IMR-90 (cell line): Measurements from ENCODE around the gene NABP1. TPM values are rescaled to one million over a fixed set of nuclear protein-coding genes. Genes with fewer than 3 reads are reported as not detected.

Experiments
- ATAC-seq: fragments of 200-7000 bp; cut with Tn5 transposase; 2 replicates; pipeline ENCODE4 v1.9.1; 2020; ENCODE audit warnings: low read depth, mild to moderate bottlenecking, moderate library complexity
- BruUV-seq: library from RNA; stranded (reverse); fragments of 400-500 nt; replicated peaks from 2 replicates; lab custom pipeline; 2021; lab: Mats Ljungman, UMichigan
- CTCF ChIA-PET: fragments of 300-600 bp; formaldehyde crosslinking; extraction: SDS; loops from one replicate; lab custom pipeline; 2021; ENCODE audit warnings: antibody characterized with exemption; lab: Yijun Ruan, JAX
- POLR2A ChIA-PET: fragments of 300-600 bp; sonication (Branson Sonifier 250); formaldehyde crosslinking; loops from one replicate; lab custom pipeline; 2022; ENCODE audit warnings: antibody characterized with exemption; ENCODE audit not compliant: unreplicated experiment; lab: Charles Lee
- DNase-seq: peaks from one replicate; pipeline ENCODE4 v3.0.0; 2013
- H2AFZ ChIP-seq: replicated peaks from 2 replicates; pipeline ENCODE3; 2013; ENCODE audit warnings: low read length, mild to moderate bottlenecking; ENCODE audit not compliant: poor library complexity
- H2AK5ac ChIP-seq: 2 replicates; pipeline ENCODE4 v1.6.1; 2013; ENCODE audit warnings: low read depth, low read length, inconsistent platforms
- H2AK9ac ChIP-seq: replicated peaks from 2 replicates; pipeline ENCODE3; 2013; ENCODE audit warnings: mild to moderate bottlenecking, low read depth, low read length, moderate library complexity; ENCODE audit not compliant: poor library complexity
- H2BK120ac ChIP-seq: 2 replicates; pipeline ENCODE4 v1.6.1; 2013; ENCODE audit warnings: low read depth, low read length, inconsistent platforms
- H2BK15ac ChIP-seq: 3 replicates; pipeline ENCODE4 v1.6.1; 2013; ENCODE audit warnings: low read depth, low read length, inconsistent platforms
- H2BK20ac ChIP-seq: 2 replicates; pipeline ENCODE4 v1.6.1; 2013; ENCODE audit warnings: low read depth, mild to moderate bottlenecking, inconsistent platforms, low read length, moderate library complexity
- H2BK5ac ChIP-seq: 2 replicates; pipeline ENCODE4 v1.6.1; 2013; ENCODE audit warnings: mild to moderate bottlenecking, low read depth, low read length, inconsistent platforms; ENCODE audit not compliant: poor library complexity, severe bottlenecking
- H3K14ac ChIP-seq: replicated peaks from 2 replicates; pipeline ENCODE4 v1.6.1; 2013; ENCODE audit warnings: low read depth, low read length, inconsistent platforms
- H3K18ac ChIP-seq: 2 replicates; pipeline ENCODE4 v1.6.1; 2013; ENCODE audit warnings: low read depth, low read length, control low read depth
- H3K23ac ChIP-seq: 2 replicates; pipeline ENCODE4 v1.6.1; 2013; ENCODE audit warnings: low read depth, low read length, inconsistent platforms
- H3K27ac ChIP-seq: 2 replicates; pipeline ENCODE4 v1.5.1; 2013; ENCODE audit warnings: mild to moderate bottlenecking, control low read depth, low read length; ENCODE audit not compliant: insufficient read depth
- H3K27me3 ChIP-seq: 2 replicates; pipeline ENCODE4 v1.6.1; 2013; ENCODE audit warnings: low read length; ENCODE audit not compliant: control insufficient read depth, insufficient read depth
- H3K36me3 ChIP-seq: 2 replicates; pipeline ENCODE4 v1.6.1; 2013; ENCODE audit warnings: low read length, mixed read lengths; ENCODE audit not compliant: control insufficient read depth, insufficient read depth
- H3K4ac ChIP-seq: 2 replicates; pipeline ENCODE4 v1.6.1; 2013; ENCODE audit warnings: low read depth, low read length, inconsistent platforms
- H3K4me1 ChIP-seq: 2 replicates; pipeline ENCODE4 v1.6.1; 2013; ENCODE audit warnings: low read length, mixed read lengths; ENCODE audit not compliant: control insufficient read depth, insufficient read depth
- H3K4me2 ChIP-seq: 2 replicates; pipeline ENCODE4 v1.6.1; 2013; ENCODE audit warnings: low read depth, mild to moderate bottlenecking, control low read depth, low read length, moderate library complexity
- H3K4me3 ChIP-seq: 2 replicates; pipeline ENCODE4 v1.5.1; 2013; ENCODE audit warnings: low read depth, mild to moderate bottlenecking, control low read depth, low read length, moderate library complexity; ENCODE audit not compliant: insufficient read depth
- H3K56ac ChIP-seq: 2 replicates; pipeline ENCODE4 v1.6.1; 2013; ENCODE audit warnings: low read length, inconsistent platforms; ENCODE audit not compliant: insufficient read depth; ENCODE audit errors: extremely low read depth
- H3K79me1 ChIP-seq, 2 experiments: 2 replicates each; pipeline ENCODE4 v1.6.1; 2013; ENCODE audit warnings: low read length in 2 of 2, inconsistent platforms in 1 of 2, low read depth in 1 of 2
- H3K9ac ChIP-seq: 2 replicates; pipeline ENCODE4 v1.6.1; 2013; ENCODE audit warnings: low read depth, low read length, control low read depth
- H3K9me1 ChIP-seq: 2 replicates; pipeline ENCODE4 v1.6.1; 2013; ENCODE audit warnings: low read length, inconsistent platforms; ENCODE audit not compliant: insufficient read depth
- H3K9me3 ChIP-seq: 2 replicates; pipeline ENCODE4 v1.6.1; 2013; ENCODE audit warnings: low read length; ENCODE audit not compliant: control insufficient read depth, insufficient read depth
- H4K20me1 ChIP-seq: 2 replicates; pipeline ENCODE4 v1.6.1; 2013; ENCODE audit warnings: low read length, inconsistent platforms; ENCODE audit not compliant: insufficient read depth
- H4K5ac ChIP-seq: 2 replicates; pipeline ENCODE4 v1.6.1; 2013; ENCODE audit warnings: mild to moderate bottlenecking, low read depth, low read length, control low read depth
- H4K8ac ChIP-seq, 2 experiments: 2 replicates each; pipeline ENCODE4 v1.6.1; 2013; ENCODE audit warnings: low read depth in 2 of 2, low read length in 2 of 2, control low read depth in 1 of 2, inconsistent platforms in 1 of 2
- H4K91ac ChIP-seq: 2 replicates; pipeline ENCODE4 v1.6.1; 2013; ENCODE audit warnings: low read depth, low read length, inconsistent platforms; ENCODE audit not compliant: insufficient read depth
- CEBPB ChIP-seq: IDR thresholded peaks from 2 replicates; pipeline ENCODE4 v1.6.1; 2012; ENCODE audit warnings: low read depth, low read length, improper control_type of control experiment
- FOS ChIP-seq: fragments of 150-350 bp; IDR thresholded peaks from 2 replicates; pipeline ENCODE4 v1.6.1; 2016; ENCODE audit warnings: low read depth, low read length
- MXI1 ChIP-seq: IDR thresholded peaks from 2 replicates; pipeline ENCODE4 v1.6.1; 2012; ENCODE audit warnings: low read depth, mild to moderate bottlenecking, low read length, moderate library complexity, borderline replicate concordance
- NFE2L2 ChIP-seq: fragments of 150-350 bp; IDR thresholded peaks from 2 replicates; pipeline ENCODE4 v1.6.1; 2016; ENCODE audit warnings: low read depth, mild to moderate bottlenecking, low read length
- RCOR1 ChIP-seq: IDR thresholded peaks from 2 replicates; pipeline ENCODE4 v1.6.1; 2012; ENCODE audit warnings: mild to moderate bottlenecking, low read length, improper control_type of control experiment; ENCODE audit not compliant: insufficient replicate concordance
- WGBS, 2 experiments: methylation state at CpG; one replicate each; pipeline versions ENCODE4 v1.1.5 to v1.1.7; 2013; ENCODE audit warnings: missing lambda C conversion rate in 2 of 2; ENCODE audit not compliant: insufficient read length in 1 of 2; ENCODE audit errors: extremely low coverage in 2 of 2; 5-methylcytosine and 5-hydroxymethylcytosine counted together
- dilution Hi-C: fragments of 300-500 bp; cut with HindIII; formaldehyde crosslinking; loops from one replicate; pipeline ENCODE4 v1.14.3; 2018; ENCODE audit warnings: low sequenced_read_pairs; ENCODE audit not compliant: unreplicated experiment
- in situ Hi-C: fragments of 300-500 bp; cut with MboI; formaldehyde crosslinking; loops from 3 replicates; pipeline ENCODE4 v1.14.3; 2019; ENCODE audit warnings: low sequenced_read_pairs, inconsistent platforms, mixed read lengths
- intact Hi-C: fragments of 100-400 bp; cut with micrococcal nuclease; formaldehyde crosslinking; loops from 2 replicates; pipeline ENCODE4 v1.10.0; 2022
- polyA plus RNA-seq, 3 experiments: library from polyadenylated mRNA; depleted of rRNA; stranded (reverse); fragments of >200 nt; gene quantifications; 2 replicates each; pipeline ENCODE4 v1.2.3, GENCODE V29; 2012; ENCODE audit warnings: low replicate concordance in 1 of 3
- total RNA-seq: library from RNA; depleted of rRNA; stranded (reverse); fragments of >200 nt; gene quantifications from 2 replicates; pipeline ENCODE4 v1.2.3, GENCODE V29; 2012

Gene NABP1
- total and polyA plus RNA-seq, 2 of the 4 experiments (the other 2 are of a cell fraction) = 57.7 to 73.3 TPM

- in situ Hi-C loops (no loop called here), dilution Hi-C loops (no loop called here), intact Hi-C loops (loop anchor here (10.0 kb wide), 1 partner anchor 517 kb away; no protein-coding TSS in a partner anchor)
- Histone ChIP-seq H3K23ac (peak overlapping the region; percentile 90), H2BK5ac (peak overlapping the region; percentile 96), H3K9ac (peak overlapping the region; percentile 67; the same call in 1 of the 2 replicates), H3K4ac (peak overlapping the region; percentile 73; the same call in 1 of the 2 replicates), H4K5ac (peak overlapping the region; percentile 66), H3K56ac (peak overlapping the region; percentile 37), H3K4me1 (peaks cover 5% of the 10 kb centered on the region; the same call in 1 of the 2 replicates), H2BK20ac (peak overlapping the region; percentile 52), H4K20me1 (peaks cover 9% of the 10 kb centered on the region; the same call in 1 of the 2 replicates), H3K18ac (peak overlapping the region; percentile 58; the same call in 1 of the 2 replicates), H2AK5ac (peak overlapping the region; percentile 60), H3K36me3 (peaks cover 24% of the 10 kb centered on the region), H3K79me1 (peaks cover 4 to 33% of the 10 kb centered on the region in 2 experiments; a peak in 3 of 4 replicates), H2BK120ac (peak overlapping the region; percentile 62), H3K9me1 (0 out of 2 replicates have a peak, but pooled peaks cover 4% of the 10 kb centered on the region), H2AK9ac (peak overlapping the region; percentile 28), H4K91ac (peak overlapping the region; percentile 54), H4K8ac (peak overlapping the region; percentile 15 to 89; a peak in 3 of 4 replicates), H2AFZ (no peak overlapping the region), H3K27ac (peak overlapping the region; percentile 88), H3K4me2 (peak overlapping the region; percentile 98), H2BK15ac (peak overlapping the region; percentile 39; the same call in 2 of the 3 replicates), H3K4me3 (peak overlapping the region; percentile 16; the same call in 1 of the 2 replicates), H3K9me3 (no peaks in the 10 kb centered on the region), H3K27me3 (no peaks in the 10 kb centered on the region), H3K14ac (peak overlapping the region; percentile 71)
- ChIA-PET POLR2A (interaction anchor here (1.4 to 3.4 kb wide), 4 partner anchors 44 to 108 kb away, joined by 5 to 23 read pairs (median 8); no protein-coding TSS in a partner anchor), CTCF (interaction anchor here (1.1 kb wide), 1 partner anchor 9 kb away, joined by 3 read pairs; no protein-coding TSS in a partner anchor)
- no CpG with 5 or more reads among the region's 6 CpGs for WGBS, 2 experiments
- DNase-seq (peak; percentile 72), ATAC-seq (no peak)
- TF ChIP-seq CEBPB (no peak), FOS (peak; percentile 45; the same call in 1 of the 2 replicates), NFE2L2 (no peak), MXI1 (no peak), RCOR1 (no peak)
- no TSS peak for BruUV-seq
Observed at GRCh38 chr2:191682126-191682525, 4.2 kb downstream of the NABP1 start.
